ENCODE measurements around the gene SLC25A42.
A peak's percentile ranks its signal among the peaks of the same experiment; 100 is the strongest.

The SLC25A42 gene

GRCh38 chr19:19061506-19061905 lies 2.3 kb upstream of the SLC25A42 start:
- no peak overlapping the region for H3K4me3 ChIP-seq (ENCODE audit: low read depth, low read length)
- TF ChIP-seq POLR2A (IDR thresholded peaks at IDR 0.05; ENCODE audit: extremely low read depth, insufficient read length), result no peak
- no peak for TF ChIP-seq MYC (IDR thresholded peaks at IDR 0.05; ENCODE audit: low read depth, low read length)
- no peak for TF ChIP-seq MAX (IDR thresholded peaks at IDR 0.05; ENCODE audit: low read depth, low read length)
- TF ChIP-seq CTCF (IDR thresholded peaks at IDR 0.05; ENCODE audit: low read depth, low read length), result no peak
- no peak for DNase-seq (ENCODE audit: low read depth)

GRCh38 chr19:19062454-19063182 lies 1.2 kb upstream of the SLC25A42 start:
- TF ChIP-seq CTCF (IDR thresholded peaks at IDR 0.05; ENCODE audit: low read depth, low read length), result no peak
- no peak for TF ChIP-seq MAX (IDR thresholded peaks at IDR 0.05; ENCODE audit: low read depth, low read length)
- TF ChIP-seq POLR2A (IDR thresholded peaks at IDR 0.05; ENCODE audit: extremely low read depth, insufficient read length), result no peak
- no peak for TF ChIP-seq MYC (IDR thresholded peaks at IDR 0.05; ENCODE audit: low read depth, low read length)
- peak; percentile 69 for DNase-seq (ENCODE audit: low read depth)

GRCh38 chr19:19064098-19064722 lies 416 bp downstream of the SLC25A42 start:
- no peak for TF ChIP-seq MAX (IDR thresholded peaks at IDR 0.05; ENCODE audit: low read depth, low read length)
- TF ChIP-seq CTCF (IDR thresholded peaks at IDR 0.05; ENCODE audit: low read depth, low read length), result no peak
- TF ChIP-seq MYC (IDR thresholded peaks at IDR 0.05; ENCODE audit: low read depth, low read length), result no peak
- no peak for TF ChIP-seq POLR2A (IDR thresholded peaks at IDR 0.05; ENCODE audit: extremely low read depth, insufficient read length)
- DNase-seq (ENCODE audit: low read depth), result no peak
- peak overlapping the region; percentile 69 for H3K4me3 ChIP-seq (ENCODE audit: low read depth, low read length)

More at GRCh38 chr19:19062454-19063182, 1.2 kb upstream of the SLC25A42 start:
- peak overlapping the region; percentile 46 for H3K4me3 ChIP-seq (ENCODE audit: low read depth, low read length)

GRCh38 chr19:19064811-19065745 lies 1.3 kb downstream of the SLC25A42 start:
- peak overlapping the region; percentile 69 for H3K4me3 ChIP-seq (ENCODE audit: low read depth, low read length)
- DNase-seq (ENCODE audit: low read depth), result peak; percentile 49
- TF ChIP-seq MYC (IDR thresholded peaks at IDR 0.05; ENCODE audit: low read depth, low read length), result no peak; the same call in 1 of the 2 replicates

GRCh38 chr19:19067276-19068072 lies 3.7 kb downstream of the SLC25A42 start:
- TF ChIP-seq MYC (IDR thresholded peaks at IDR 0.05; ENCODE audit: low read depth, low read length) (no peak), CTCF (IDR thresholded peaks at IDR 0.05; ENCODE audit: low read depth, low read length) (no peak), MAX (IDR thresholded peaks at IDR 0.05; ENCODE audit: low read depth, low read length) (no peak; the same call in 1 of the 2 replicates), POLR2A (IDR thresholded peaks at IDR 0.05; ENCODE audit: extremely low read depth, insufficient read length) (no peak)
- peak; percentile 48 for DNase-seq (ENCODE audit: low read depth)

More at GRCh38 chr19:19067276-19068072, 3.7 kb downstream of the SLC25A42 start:
- no peak overlapping the region for H3K4me3 ChIP-seq (ENCODE audit: low read depth, low read length)

All from NB4 (cell line).